ENCODE results near the gene CPT1B. TPM values are rescaled to one million over a fixed set of nuclear protein-coding genes. Genes with fewer than 3 reads are reported as not detected.

CPT1B gene
- total and polyA plus RNA-seq, 3 experiments from 2014 or later, result 0.40 to 45.0 (median 43.6) TPM

- Histone ChIP-seq H3K27ac (ENCODE audit: low read depth, low read length) (no peak overlapping the region), H3K36me3 (ENCODE audit: insufficient read depth, low read length) (no peaks in the 10 kb centered on the region), H3K4me1 (ENCODE audit: insufficient read depth, low read length) (no peaks in the 10 kb centered on the region), H3K27me3 (ENCODE audit: insufficient read depth, low read length, poor library complexity, severe bottlenecking) (peaks cover 6% of the 10 kb centered on the region), H3K9me3 (ENCODE audit: low read length) (no peaks in the 10 kb centered on the region), H3K4me3 (ENCODE audit: low read length) (no peak overlapping the region)
- Mint-ChIP-seq H3K9me3 (no peaks in the 10 kb centered on the region), H3K4me3 (no peak overlapping the region), H3K36me3 (peaks cover 2 to 14% (median 7%) of the 10 kb centered on the region in 3 donors), H3K4me1 (peaks cover 0 to 6% (median 4%) of the 10 kb centered on the region in 3 donors), H3K27ac (no peak overlapping the region), H3K27me3 (peaks cover 14 to 18% of the 10 kb centered on the region in 2 donors)
- ChIA-PET POLR2A (no interaction called here), CTCF (no interaction called here)
- DNase-seq, result no peak
Measured at GRCh38 chr22:50595189-50595588, 17.0 kb upstream of the CPT1B start.

GRCh38 chr22:50587407-50587806 is 9.2 kb upstream of the CPT1B start:
- Histone ChIP-seq H3K36me3 (ENCODE audit: insufficient read depth, low read length) (no peaks in the 10 kb centered on the region), H3K4me3 (ENCODE audit: low read length) (no peak overlapping the region), H3K4me1 (ENCODE audit: insufficient read depth, low read length) (peaks cover 8% of the 10 kb centered on the region), H3K9me3 (ENCODE audit: low read length) (no peaks in the 10 kb centered on the region), H3K27me3 (ENCODE audit: insufficient read depth, low read length, poor library complexity, severe bottlenecking) (no peaks in the 10 kb centered on the region), H3K27ac (ENCODE audit: low read depth, low read length) (no peak overlapping the region)
- Mint-ChIP-seq H3K36me3 (peaks cover 0 to 3% (median 1%) of the 10 kb centered on the region in 3 donors), H3K27me3 (no peaks in the 10 kb centered on the region), H3K4me3 (no peak overlapping the region), H3K27ac (no peak overlapping the region), H3K9me3 (no peaks in the 10 kb centered on the region), H3K4me1 (peaks cover 7 to 15% (median 8%) of the 10 kb centered on the region in 3 donors)
- no peak for DNase-seq
- ChIA-PET CTCF (interaction anchor here (0.9 kb wide), 1 partner anchor 33 kb away, joined by 4 read pairs; no protein-coding TSS in a partner anchor), POLR2A (no interaction called here)

DNA sequence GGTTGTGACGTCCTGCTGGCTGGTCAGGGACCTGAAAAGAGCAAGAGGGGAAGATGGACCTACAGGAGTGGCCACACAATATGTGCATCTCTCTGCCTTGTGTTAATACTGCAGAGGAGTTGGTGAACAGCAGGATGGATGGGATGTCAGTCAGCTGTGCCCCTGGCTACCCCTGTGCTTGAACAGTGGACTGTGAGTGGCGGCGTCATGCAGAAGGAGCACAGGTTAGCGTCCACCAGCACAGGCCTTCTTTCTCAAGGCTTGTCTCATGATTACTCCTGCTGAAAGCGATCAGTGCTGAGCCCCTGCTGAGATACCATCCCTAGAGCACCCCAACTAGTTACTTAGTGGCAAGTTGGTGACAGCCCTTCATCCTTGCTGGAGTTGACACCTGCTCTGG is 8.2 kb upstream of the CPT1B start:
- ChIA-PET POLR2A (no interaction called here), CTCF (interaction anchor here (0.9 kb wide), 1 partner anchor 34 kb away, joined by 4 read pairs; no protein-coding TSS in a partner anchor)
- no peaks in the 10 kb centered on the region for H3K27me3 ChIP-seq (ENCODE audit: insufficient read depth, low read length, poor library complexity, severe bottlenecking)
- peaks cover 0 to 7% (median 0%) of the 10 kb centered on the region in 3 donors for H3K36me3 Mint-ChIP-seq
- H3K27ac ChIP-seq (ENCODE audit: low read depth, low read length), result no peak overlapping the region
- peak overlapping the region in 1 of 8 donors; percentile 33 for H3K27ac Mint-ChIP-seq
- peaks cover 8 to 22% (median 10%) of the 10 kb centered on the region in 3 donors for H3K4me1 Mint-ChIP-seq
- H3K36me3 ChIP-seq (ENCODE audit: insufficient read depth, low read length), result no peaks in the 10 kb centered on the region
- H3K27me3 Mint-ChIP-seq, result no peaks in the 10 kb centered on the region
- H3K9me3 Mint-ChIP-seq, result no peaks in the 10 kb centered on the region
- no peak overlapping the region for H3K4me3 ChIP-seq (ENCODE audit: low read length)
- no peak overlapping the region for H3K4me3 Mint-ChIP-seq
- no peaks in the 10 kb centered on the region for H3K9me3 ChIP-seq (ENCODE audit: low read length)
- no peak for DNase-seq
- peaks cover 14% of the 10 kb centered on the region for H3K4me1 ChIP-seq (ENCODE audit: insufficient read depth, low read length)

DNA sequence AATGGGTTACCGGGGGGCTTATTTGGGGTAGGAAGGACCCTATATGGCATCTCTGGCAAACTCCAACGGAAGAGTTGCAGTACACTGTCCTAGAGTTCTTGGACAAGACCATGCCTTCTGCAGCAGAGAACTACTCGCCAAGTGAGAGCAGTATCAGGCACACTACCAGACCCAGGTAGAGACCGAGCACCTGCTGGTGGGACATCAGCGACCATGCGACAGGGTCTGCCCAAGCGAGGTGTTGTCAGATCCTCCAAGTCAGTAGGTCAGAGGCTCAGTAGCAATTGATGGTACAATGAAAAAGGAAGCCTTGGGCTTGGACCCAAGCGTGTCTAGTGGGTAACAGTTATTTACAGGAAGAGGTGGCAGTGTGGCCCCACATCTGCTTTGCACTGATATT is 7.6 kb upstream of the CPT1B start:
- no peaks in the 10 kb centered on the region for H3K27me3 Mint-ChIP-seq
- H3K4me1 Mint-ChIP-seq, result peaks cover 8 to 26% (median 10%) of the 10 kb centered on the region in 3 donors
- no peaks in the 10 kb centered on the region for H3K9me3 Mint-ChIP-seq
- Histone ChIP-seq H3K27me3 (ENCODE audit: insufficient read depth, low read length, poor library complexity, severe bottlenecking) (no peaks in the 10 kb centered on the region), H3K9me3 (ENCODE audit: low read length) (no peaks in the 10 kb centered on the region), H3K36me3 (ENCODE audit: insufficient read depth, low read length) (no peaks in the 10 kb centered on the region), H3K4me3 (ENCODE audit: low read length) (no peak overlapping the region), H3K27ac (ENCODE audit: low read depth, low read length) (no peak overlapping the region), H3K4me1 (ENCODE audit: insufficient read depth, low read length) (peaks cover 19% of the 10 kb centered on the region)
- H3K27ac Mint-ChIP-seq, result peak overlapping the region in 1 of 8 donors; percentile 34
- CTCF ChIA-PET, result no interaction called here
- peak in 1 of 5 donors; percentile 31 for DNase-seq
- H3K4me3 Mint-ChIP-seq, result no peak overlapping the region
- POLR2A ChIA-PET, result no interaction called here
- peaks cover 0 to 7% (median 0%) of the 10 kb centered on the region in 3 donors for H3K36me3 Mint-ChIP-seq

- H3K27me3 ChIP-seq (ENCODE audit: insufficient read depth, low read length, poor library complexity, severe bottlenecking), result no peaks in the 10 kb centered on the region
- no peak overlapping the region for H3K27ac ChIP-seq (ENCODE audit: low read depth, low read length)
- Mint-ChIP-seq H3K9me3 (no peaks in the 10 kb centered on the region), H3K27ac (peak overlapping the region in 1 of 8 donors; percentile 41), H3K36me3 (peaks cover 0 to 12% (median 0%) of the 10 kb centered on the region in 3 donors), H3K4me3 (peak overlapping the region in 2 of 7 donors; percentile 15 to 59), H3K27me3 (no peaks in the 10 kb centered on the region), H3K4me1 (peaks cover 8 to 29% (median 13%) of the 10 kb centered on the region in 3 donors)
- ChIA-PET CTCF (interaction anchor here (1.0 to 1.4 kb wide), 2 partner anchors 22 to 60 kb away, joined by 4 to 6 read pairs; partner anchors contain the start of genes SCO2 and SYCE3), POLR2A (no interaction called here)
- peaks cover 19% of the 10 kb centered on the region for H3K4me1 ChIP-seq (ENCODE audit: insufficient read depth, low read length)
- peaks cover 1% of the 10 kb centered on the region for H3K36me3 ChIP-seq (ENCODE audit: insufficient read depth, low read length)
- no peak overlapping the region for H3K4me3 ChIP-seq (ENCODE audit: low read length)
- no peak for DNase-seq
- no peaks in the 10 kb centered on the region for H3K9me3 ChIP-seq (ENCODE audit: low read length)
Measured at GRCh38 chr22:50585238-50585637, 7.0 kb upstream of the CPT1B start.

DNA sequence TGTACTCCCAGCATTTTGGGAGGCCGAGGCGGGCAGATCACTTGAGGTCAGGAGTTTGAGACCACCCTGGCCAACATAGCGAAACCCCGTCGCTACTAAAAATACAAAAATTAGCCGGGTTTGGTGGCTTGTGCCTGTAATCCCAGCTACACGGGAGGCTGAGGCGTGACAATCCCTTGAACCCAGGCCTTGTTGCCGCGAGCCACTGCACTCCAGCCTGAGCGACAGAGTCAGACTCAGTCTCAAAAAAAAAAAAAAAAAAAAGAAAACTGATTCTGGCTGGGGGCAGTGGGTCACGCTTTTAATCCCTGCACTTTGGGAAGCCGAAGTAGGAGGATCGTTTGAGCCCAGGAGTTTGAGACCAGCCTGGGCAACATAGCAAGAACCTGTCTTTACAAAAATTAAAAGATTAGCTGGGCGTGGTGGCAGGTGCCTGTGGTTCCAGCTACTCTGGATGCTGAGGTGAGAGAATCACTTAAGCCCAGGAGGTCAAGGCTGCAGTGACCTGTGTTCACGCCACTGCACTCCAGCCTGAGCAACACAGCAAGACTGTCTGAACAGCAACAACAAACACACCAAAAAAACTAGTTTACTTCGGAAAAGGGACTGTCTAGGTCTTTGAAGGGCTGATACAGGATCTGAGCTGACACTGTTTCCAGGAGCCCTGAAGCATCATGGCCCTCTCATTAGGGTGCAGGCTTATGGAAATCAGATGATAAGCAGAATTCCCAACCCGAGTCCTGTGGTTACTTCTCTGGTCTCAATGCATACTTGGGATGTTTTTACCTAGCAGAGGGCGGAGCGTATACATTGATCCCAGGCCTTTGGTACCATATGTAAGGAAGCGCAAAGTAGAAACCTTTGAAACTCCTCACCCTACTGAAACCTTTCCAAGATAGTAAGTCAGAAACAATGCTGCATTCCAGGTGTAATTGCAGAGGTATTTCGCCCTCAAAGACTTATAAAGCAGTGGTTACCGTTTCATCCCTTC is 6.2 kb upstream of the CPT1B start:
- Mint-ChIP-seq H3K4me3 (peak overlapping the region; percentile 15 to 94 (median 80)), H3K4me1 (peaks cover 11 to 32% (median 17%) of the 10 kb centered on the region in 3 donors), H3K9me3 (no peaks in the 10 kb centered on the region), H3K27me3 (no peaks in the 10 kb centered on the region), H3K27ac (no peak overlapping the region), H3K36me3 (peaks cover 0 to 18% (median 0%) of the 10 kb centered on the region in 3 donors)
- H3K4me1 ChIP-seq (ENCODE audit: insufficient read depth, low read length), result peaks cover 19% of the 10 kb centered on the region
- H3K27me3 ChIP-seq (ENCODE audit: insufficient read depth, low read length, poor library complexity, severe bottlenecking), result no peaks in the 10 kb centered on the region
- POLR2A ChIA-PET, result no interaction called here
- CTCF ChIA-PET, result interaction anchor here (1.0 to 1.4 kb wide), 2 partner anchors 22 to 59 kb away, joined by 4 to 6 read pairs; partner anchors contain the start of genes SCO2 and SYCE3
- no peaks in the 10 kb centered on the region for H3K9me3 ChIP-seq (ENCODE audit: low read length)
- peaks cover 5% of the 10 kb centered on the region for H3K36me3 ChIP-seq (ENCODE audit: insufficient read depth, low read length)
- H3K4me3 ChIP-seq (ENCODE audit: low read length), result no peak overlapping the region
- H3K27ac ChIP-seq (ENCODE audit: low read depth, low read length), result no peak overlapping the region
- no peak for DNase-seq

DNA sequence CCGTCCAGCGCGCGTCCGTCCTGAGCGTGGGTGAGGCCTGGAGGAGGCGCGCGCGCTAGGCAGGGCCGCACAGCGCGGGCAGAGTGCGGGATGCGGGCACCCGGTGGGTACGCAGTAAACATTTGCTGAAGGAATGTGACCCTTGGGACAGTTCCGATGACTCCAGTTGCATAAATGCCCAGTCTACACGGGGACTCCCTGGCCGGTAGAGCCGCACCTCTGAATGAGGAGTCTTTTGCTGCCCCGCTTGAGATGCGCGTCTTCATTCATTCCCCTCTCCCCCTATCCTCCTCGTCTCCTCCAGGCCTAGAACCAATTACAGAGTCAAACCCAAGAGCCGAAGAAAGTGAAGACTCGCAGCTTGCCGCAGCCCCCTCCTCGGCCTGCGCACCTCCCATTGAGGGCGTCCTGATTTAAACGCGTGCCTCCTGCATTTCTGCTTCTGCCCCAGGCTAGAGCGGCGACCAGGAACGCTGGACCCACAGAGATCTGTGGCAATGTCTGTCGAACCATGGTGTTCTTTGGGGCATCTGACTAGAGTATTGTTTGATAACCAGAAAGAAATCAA is 5.2 kb upstream of the CPT1B start:
- Mint-ChIP-seq H3K4me1 (peaks cover 11 to 32% (median 17%) of the 10 kb centered on the region in 3 donors), H3K9me3 (no peaks in the 10 kb centered on the region), H3K27ac (peak overlapping the region in 7 of 8 donors; percentile 55 to 88 (median 73)), H3K4me3 (peak overlapping the region; percentile 80 to 98 (median 92)), H3K27me3 (no peaks in the 10 kb centered on the region), H3K36me3 (peaks cover 0 to 22% (median 0%) of the 10 kb centered on the region in 3 donors)
- Histone ChIP-seq H3K27ac (ENCODE audit: low read depth, low read length) (peak overlapping the region; percentile 54), H3K4me1 (ENCODE audit: insufficient read depth, low read length) (peaks cover 19% of the 10 kb centered on the region), H3K9me3 (ENCODE audit: low read length) (no peaks in the 10 kb centered on the region), H3K36me3 (ENCODE audit: insufficient read depth, low read length) (peaks cover 5% of the 10 kb centered on the region), H3K27me3 (ENCODE audit: insufficient read depth, low read length, poor library complexity, severe bottlenecking) (no peaks in the 10 kb centered on the region), H3K4me3 (ENCODE audit: low read length) (peak overlapping the region; percentile 89)
- DNase-seq, result no peak
- ChIA-PET POLR2A (interaction anchor here (0.9 to 1.9 kb wide), 4 partner anchors 38 to 86 kb away, joined by 3 to 12 read pairs (median 5); partner anchors contain the start of genes LMF2, NCAPH2 and SCO2), CTCF (interaction anchor here (1.1 to 2.9 kb wide), 3 partner anchors 18 to 38 kb away, joined by 4 to 18 read pairs (median 5); partner anchors contain the start of gene SYCE3)

Data from CD8-positive, alpha-beta memory T cell (primary cell).